SH-SY5Y (cell line): ENCODE data around the gene ATRN.

ENCODE experiments used
- GATA2 ChIP-seq: IDR thresholded peaks from 2 replicates; pipeline ENCODE4 v1.6.1; 2011; ENCODE audit warnings: mild to moderate bottlenecking, low read depth, low read length
- GATA3 ChIP-seq: IDR thresholded peaks from 2 replicates; pipeline ENCODE4 v1.6.1; 2011; ENCODE audit warnings: low read depth, mild to moderate bottlenecking, low read length, moderate library complexity

- TF ChIP-seq GATA3 (no peak), GATA2 (no peak)
These were observed 119.3 kb downstream of the ATRN start for GRCh38 chr20:3590164-3590563.
